Bronchial epithelial cell (primary cell): ENCODE data around the gene SEC63. TPM values are rescaled to one million over a fixed set of nuclear protein-coding genes. Genes with fewer than 3 reads are reported as not detected.
"Not testable (repeated sequence)": the region's sequence is repeated elsewhere in the genome, so short reads cannot be mapped to it uniquely, and the experiment has no call there.

ENCODE experiments used
- DNase-seq: peaks from one replicate; pipeline ENCODE4 v3.0.0-alpha.2; 2010; ENCODE audit warnings: low read depth
- FAIRE-seq: peaks from 2 replicates; lab custom pipeline; 2011; peaks lifted over from hg19 to GRCh38; lab: Jason Lieb, UNC
- H3K27me3 ChIP-seq: 2 replicates; pipeline ENCODE4 v1.5.1; 2011; ENCODE audit warnings: low read length; ENCODE audit not compliant: control insufficient read depth, insufficient read depth
- H3K36me3 ChIP-seq: 2 replicates; pipeline ENCODE4 v1.5.1; 2011; ENCODE audit warnings: low read length; ENCODE audit not compliant: control insufficient read depth, insufficient read depth
- H3K4me3 ChIP-seq: 2 replicates; pipeline ENCODE4 v1.5.1; 2011; ENCODE audit warnings: mild to moderate bottlenecking, low read depth, low read length, control low read depth
- total RNA-seq: library from RNA; depleted of rRNA; stranded (reverse); fragments of >200 nt; gene quantifications from 2 replicates; pipeline ENCODE4 v1.2.1, GENCODE V29; 2014
- TF ChIP-seq, protein P1 (sequence below): IDR thresholded peaks from 2 replicates; pipeline ENCODE4 v1.5.1; 2011; ENCODE audit warnings: mild to moderate bottlenecking, moderate library complexity, low read length, control low read depth, inconsistent platforms; ENCODE audit not compliant: insufficient read depth, severe bottlenecking

Gene SEC63
- total RNA-seq, 1 donor from 2014 or later: 19.7 TPM

DNA sequence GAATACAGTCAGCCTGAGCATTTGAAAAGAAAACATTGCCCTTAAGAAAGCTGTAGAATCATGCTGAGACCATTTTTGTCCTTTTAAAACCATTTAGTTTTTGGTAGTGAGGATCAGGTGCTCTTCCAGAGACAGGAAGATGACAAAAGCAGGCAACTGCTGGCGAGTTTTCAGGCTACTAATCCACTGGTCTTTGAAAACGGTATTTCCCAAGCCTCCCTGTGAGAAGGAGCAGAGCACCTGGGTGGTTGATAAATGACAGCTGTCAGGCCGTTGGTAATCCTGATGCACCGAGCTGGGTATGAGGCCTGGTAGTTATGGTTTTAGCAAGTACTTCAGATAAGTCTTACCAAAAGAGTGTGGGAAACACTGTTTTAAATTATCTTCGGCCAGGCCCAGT lies 10.1 kb upstream of the SEC63 start:
- no peak for DNase-seq
- Histone ChIP-seq H3K27me3 (no peaks in the 10 kb centered on the region), H3K4me3 (no peak overlapping the region), H3K36me3 (no peaks in the 10 kb centered on the region)
- no peak for FAIRE-seq
- TF ChIP-seq, protein P1, sequence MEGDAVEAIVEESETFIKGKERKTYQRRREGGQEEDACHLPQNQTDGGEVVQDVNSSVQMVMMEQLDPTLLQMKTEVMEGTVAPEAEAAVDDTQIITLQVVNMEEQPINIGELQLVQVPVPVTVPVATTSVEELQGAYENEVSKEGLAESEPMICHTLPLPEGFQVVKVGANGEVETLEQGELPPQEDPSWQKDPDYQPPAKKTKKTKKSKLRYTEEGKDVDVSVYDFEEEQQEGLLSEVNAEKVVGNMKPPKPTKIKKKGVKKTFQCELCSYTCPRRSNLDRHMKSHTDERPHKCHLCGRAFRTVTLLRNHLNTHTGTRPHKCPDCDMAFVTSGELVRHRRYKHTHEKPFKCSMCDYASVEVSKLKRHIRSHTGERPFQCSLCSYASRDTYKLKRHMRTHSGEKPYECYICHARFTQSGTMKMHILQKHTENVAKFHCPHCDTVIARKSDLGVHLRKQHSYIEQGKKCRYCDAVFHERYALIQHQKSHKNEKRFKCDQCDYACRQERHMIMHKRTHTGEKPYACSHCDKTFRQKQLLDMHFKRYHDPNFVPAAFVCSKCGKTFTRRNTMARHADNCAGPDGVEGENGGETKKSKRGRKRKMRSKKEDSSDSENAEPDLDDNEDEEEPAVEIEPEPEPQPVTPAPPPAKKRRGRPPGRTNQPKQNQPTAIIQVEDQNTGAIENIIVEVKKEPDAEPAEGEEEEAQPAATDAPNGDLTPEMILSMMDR: no peak

DNA sequence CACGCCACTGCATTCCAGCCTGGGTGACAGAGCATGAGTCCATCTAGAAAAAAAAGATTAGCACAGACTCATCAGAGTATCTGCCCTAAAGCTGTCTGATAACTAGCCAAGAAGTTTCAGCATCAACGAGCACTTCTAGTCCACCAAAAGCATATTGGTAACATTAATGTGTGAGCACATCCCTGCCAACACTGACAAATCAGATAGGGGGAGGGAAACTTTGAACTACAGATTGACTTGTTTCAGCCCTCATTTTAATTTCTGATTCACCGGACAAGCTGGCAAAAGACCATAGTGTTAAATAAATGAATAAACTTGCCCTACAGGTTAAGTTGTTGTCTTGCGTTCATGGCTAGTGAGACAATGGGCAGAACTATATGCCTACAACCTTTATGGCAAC lies 7.7 kb upstream of the SEC63 start:
- Histone ChIP-seq H3K36me3 (no peaks in the 10 kb centered on the region), H3K27me3 (no peaks in the 10 kb centered on the region), H3K4me3 (no peak overlapping the region)
- FAIRE-seq: peak; percentile 23
- peak; percentile 91 for DNase-seq
- TF ChIP-seq, protein P1: no peak

DNA sequence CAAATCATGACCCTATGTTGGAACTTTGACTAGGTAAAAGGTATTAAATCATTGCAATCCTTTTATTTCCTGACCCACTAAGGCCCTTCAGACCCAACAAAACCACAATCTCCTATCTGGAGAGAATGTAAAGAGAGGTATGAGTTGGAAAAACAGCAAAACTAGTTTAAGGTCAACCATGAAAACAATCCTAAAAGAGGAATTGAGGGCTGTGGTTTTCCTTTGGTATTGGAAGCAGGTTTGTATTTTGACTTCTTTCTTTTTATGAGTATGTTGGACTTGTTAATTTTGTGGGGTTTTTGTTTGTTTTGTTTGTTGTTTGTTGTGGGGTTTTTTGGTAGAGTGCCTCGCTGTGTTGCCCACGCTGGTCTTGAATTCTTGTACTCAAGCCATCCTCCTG lies 4.7 kb upstream of the SEC63 start:
- TF ChIP-seq, protein P1: no peak
- Histone ChIP-seq H3K27me3 (no peaks in the 10 kb centered on the region), H3K4me3 (no peak overlapping the region), H3K36me3 (no peaks in the 10 kb centered on the region)
- DNase-seq (no peak), FAIRE-seq (no peak)

- H3K27me3 ChIP-seq: no peaks in the 10 kb centered on the region
- H3K4me3 ChIP-seq: no peak overlapping the region
- no peak for FAIRE-seq
- TF ChIP-seq, protein P1: no peak
- peaks cover 3% of the 10 kb centered on the region for H3K36me3 ChIP-seq
- no peak for DNase-seq
Observed at GRCh38 chr6:107959392-107959791, 1.4 kb upstream of the SEC63 start.

DNA sequence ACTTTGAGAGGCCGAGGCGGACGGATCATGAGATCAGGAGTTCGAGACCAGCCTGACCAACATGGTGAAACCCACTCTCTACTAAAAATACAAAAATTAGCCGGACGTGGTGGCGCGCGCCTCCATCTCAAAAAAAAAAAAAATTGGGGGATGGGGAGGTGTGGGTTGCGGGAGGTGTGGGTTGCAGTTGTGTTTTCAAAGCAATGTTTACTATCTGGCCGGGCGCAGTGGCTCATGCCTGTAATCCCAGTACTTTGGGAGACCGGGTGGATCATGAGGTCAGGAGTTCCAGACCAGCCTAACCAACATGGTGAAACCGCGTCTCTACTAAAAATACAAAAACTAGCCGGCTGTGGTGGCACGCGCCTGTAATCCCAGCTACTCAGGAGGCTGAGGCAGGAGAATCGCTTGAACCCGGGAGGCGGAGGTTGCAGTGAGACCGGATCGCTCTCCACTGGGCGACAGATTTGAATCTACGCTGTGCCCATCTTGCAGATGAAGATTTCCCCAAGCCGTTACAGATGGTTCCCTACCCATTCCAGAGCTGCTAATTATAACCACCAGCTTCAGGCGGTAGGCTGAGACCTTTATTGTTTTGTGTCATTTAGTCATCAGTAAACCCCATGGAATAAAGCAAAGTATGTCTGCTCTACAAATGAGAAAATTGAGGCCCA lies 818 bp upstream of the SEC63 start:
- FAIRE-seq, H3K27me3 ChIP-seq, H3K36me3 ChIP-seq, DNase-seq: not testable (repeated sequence)
- H3K4me3 ChIP-seq: peak overlapping the region; percentile 73

GRCh38 chr6:107957308-107957908 lies 600 bp downstream of the SEC63 start:
- TF ChIP-seq, protein P1: no peak
- peak overlapping the region; percentile 73 for H3K4me3 ChIP-seq
- peaks cover 3% of the 10 kb centered on the region for H3K36me3 ChIP-seq
- no peak for FAIRE-seq
- peak; percentile 60 for DNase-seq
- no peaks in the 10 kb centered on the region for H3K27me3 ChIP-seq
